ENCODE data around the gene STARD13. TPM values are rescaled to one million over a fixed set of nuclear protein-coding genes. Genes with fewer than 3 reads are reported as not detected.

STARD13 gene
- total and polyA plus RNA-seq, 4 experiments from 2014 or later = 0.36 to 0.44 TPM; not detected in 2

DNA sequence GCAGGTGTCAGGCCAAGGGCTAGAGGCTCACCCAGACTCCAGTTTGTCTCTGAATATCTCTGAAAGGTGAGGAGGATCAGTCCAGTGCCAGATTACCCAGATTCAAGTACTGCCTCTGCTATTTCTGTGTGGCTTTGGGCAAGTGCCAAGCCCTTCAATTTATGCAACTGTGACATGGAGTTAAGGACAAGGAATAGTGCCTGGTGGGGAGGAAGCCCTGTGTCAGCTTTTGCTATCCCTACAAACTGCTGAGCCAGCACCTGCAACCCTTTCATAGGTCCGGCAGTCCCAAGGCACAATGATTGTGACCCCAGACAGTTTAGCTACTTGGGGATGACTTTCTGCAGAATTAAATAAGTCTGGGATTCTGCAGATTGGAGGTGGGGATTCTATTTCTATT is 146.4 kb downstream of the STARD13 start:
- no peak for DNase-seq
- Histone ChIP-seq H3K27me3 (ENCODE audit: insufficient read depth, low read length) (no peaks in the 10 kb centered on the region), H3K4me1 (ENCODE audit: insufficient read depth, low read length) (no peaks in the 10 kb centered on the region), H3K36me3 (ENCODE audit: insufficient read depth, low read length) (no peaks in the 10 kb centered on the region), H3K4me3 (ENCODE audit: low read length in 2 of 2) (no peak overlapping the region), H3K9me3 (ENCODE audit: control insufficient read depth in 1 of 2, low read length in 2 of 2) (no peaks in the 10 kb centered on the region), H3K27ac (ENCODE audit: low read depth, low read length) (no peak overlapping the region)
- Mint-ChIP-seq H3K4me1 (no peaks in the 10 kb centered on the region), H3K27ac (no peak overlapping the region), H3K27me3 (peaks cover 1 to 9% of the 10 kb centered on the region in 2 donors), H3K36me3 (no peaks in the 10 kb centered on the region), H3K9me3 (peaks cover 0 to 4% (median 3%) of the 10 kb centered on the region in 8 donors), H3K4me3 (no peak overlapping the region)
- intact Hi-C loops (cut with micrococcal nuclease) = no loop called here
- ChIA-PET POLR2A (ENCODE audit: partially characterized antibody) (no interaction called here), CTCF (ENCODE audit: partially characterized antibody) (no interaction called here)

- DNase-seq = no peak
- Mint-ChIP-seq H3K27ac (no peak overlapping the region), H3K36me3 (no peaks in the 10 kb centered on the region), H3K4me1 (no peaks in the 10 kb centered on the region), H3K9me3 (peaks cover 0 to 4% (median 0%) of the 10 kb centered on the region in 8 donors), H3K4me3 (no peak overlapping the region), H3K27me3 (peaks cover 1 to 5% of the 10 kb centered on the region in 2 donors)
- Histone ChIP-seq H3K4me1 (ENCODE audit: insufficient read depth, low read length) (no peaks in the 10 kb centered on the region), H3K9me3 (ENCODE audit: control insufficient read depth in 1 of 2, low read length in 2 of 2) (no peaks in the 10 kb centered on the region), H3K4me3 (ENCODE audit: low read length in 2 of 2) (no peak overlapping the region), H3K36me3 (ENCODE audit: insufficient read depth, low read length) (no peaks in the 10 kb centered on the region), H3K27ac (ENCODE audit: low read depth, low read length) (no peak overlapping the region), H3K27me3 (ENCODE audit: insufficient read depth, low read length) (no peaks in the 10 kb centered on the region)
- POLR2A ChIA-PET (ENCODE audit: partially characterized antibody) = no interaction called here
- intact Hi-C loops (cut with micrococcal nuclease) = no loop called here
- CTCF ChIA-PET (ENCODE audit: partially characterized antibody) = no interaction called here
These were observed 147.1 kb downstream of the STARD13 start for GRCh38 chr13:33138441-33138840.

DNA sequence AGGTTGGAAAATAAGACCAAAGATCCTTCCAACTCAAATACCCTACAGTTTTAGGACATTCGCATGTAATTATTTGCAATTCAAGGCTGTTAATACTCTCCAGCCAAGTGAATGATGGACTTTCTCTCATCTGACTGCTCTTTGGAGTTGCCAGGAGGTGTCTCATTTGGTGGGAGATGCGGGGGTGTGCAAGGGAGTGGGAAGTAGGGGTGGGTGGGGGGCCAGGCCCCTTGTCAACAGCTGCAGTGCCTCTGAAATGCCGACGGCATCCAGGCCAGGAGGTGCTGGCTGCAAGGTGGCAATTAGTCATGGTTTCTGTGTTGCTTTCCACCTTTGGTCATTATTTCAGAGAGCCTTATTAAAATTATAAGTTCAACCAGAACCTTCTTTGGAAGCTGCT is 147.8 kb downstream of the STARD13 start:
- peaks cover 3% of the 10 kb centered on the region in 2 donors for H3K27me3 Mint-ChIP-seq
- Histone ChIP-seq H3K27me3 (ENCODE audit: insufficient read depth, low read length) (no peaks in the 10 kb centered on the region), H3K4me3 (ENCODE audit: low read length in 2 of 2) (no peak overlapping the region), H3K27ac (ENCODE audit: low read depth, low read length) (no peak overlapping the region), H3K9me3 (ENCODE audit: control insufficient read depth in 1 of 2, low read length in 2 of 2) (no peaks in the 10 kb centered on the region), H3K4me1 (ENCODE audit: insufficient read depth, low read length) (no peaks in the 10 kb centered on the region), H3K36me3 (ENCODE audit: insufficient read depth, low read length) (no peaks in the 10 kb centered on the region)
- CTCF ChIA-PET (ENCODE audit: partially characterized antibody) = no interaction called here
- POLR2A ChIA-PET (ENCODE audit: partially characterized antibody) = no interaction called here
- no peak overlapping the region for H3K27ac Mint-ChIP-seq
- peaks cover 0 to 4% (median 0%) of the 10 kb centered on the region in 8 donors for H3K9me3 Mint-ChIP-seq
- DNase-seq = no peak
- no peaks in the 10 kb centered on the region for H3K4me1 Mint-ChIP-seq
- no peak overlapping the region for H3K4me3 Mint-ChIP-seq
- H3K36me3 Mint-ChIP-seq = no peaks in the 10 kb centered on the region
- intact Hi-C loops (cut with micrococcal nuclease) = no loop called here

DNA sequence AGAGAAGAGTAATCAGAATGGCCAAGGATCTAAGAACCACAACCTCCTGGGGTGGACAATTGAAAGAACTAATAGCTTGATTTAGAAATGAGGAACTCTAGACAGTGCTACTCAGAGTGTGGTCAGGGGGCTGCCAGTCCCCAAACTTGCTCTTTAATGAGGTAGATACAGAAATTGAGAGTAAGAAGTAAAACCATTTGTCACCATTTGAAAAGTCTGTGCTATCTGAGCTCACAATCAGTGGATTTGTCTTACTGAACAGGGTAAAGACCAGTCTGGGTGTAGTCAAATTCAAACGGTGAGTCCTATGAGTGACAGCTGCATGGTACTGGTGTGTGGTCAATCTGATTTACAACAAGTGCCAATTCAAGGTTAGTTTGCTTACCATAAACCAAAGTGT is 150.5 kb downstream of the STARD13 start:
- Histone ChIP-seq H3K27me3 (ENCODE audit: insufficient read depth, low read length) (no peaks in the 10 kb centered on the region), H3K9me3 (ENCODE audit: control insufficient read depth in 1 of 2, low read length in 2 of 2) (no peaks in the 10 kb centered on the region), H3K4me1 (ENCODE audit: insufficient read depth, low read length) (no peaks in the 10 kb centered on the region), H3K36me3 (ENCODE audit: insufficient read depth, low read length) (no peaks in the 10 kb centered on the region), H3K27ac (ENCODE audit: low read depth, low read length) (no peak overlapping the region), H3K4me3 (ENCODE audit: low read length in 2 of 2) (no peak overlapping the region)
- Mint-ChIP-seq H3K4me1 (no peaks in the 10 kb centered on the region), H3K36me3 (no peaks in the 10 kb centered on the region), H3K4me3 (no peak overlapping the region), H3K9me3 (peaks cover 0 to 4% (median 0%) of the 10 kb centered on the region in 8 donors), H3K27me3 (peaks cover 0 to 3% of the 10 kb centered on the region in 2 donors), H3K27ac (no peak overlapping the region)
- intact Hi-C loops (cut with micrococcal nuclease) = no loop called here
- POLR2A ChIA-PET (ENCODE audit: partially characterized antibody) = no interaction called here
- CTCF ChIA-PET (ENCODE audit: partially characterized antibody) = no interaction called here
- no peak for DNase-seq

- Histone ChIP-seq H3K27me3 (ENCODE audit: insufficient read depth, low read length) (no peaks in the 10 kb centered on the region), H3K4me3 (ENCODE audit: low read length in 2 of 2) (no peak overlapping the region), H3K36me3 (ENCODE audit: insufficient read depth, low read length) (no peaks in the 10 kb centered on the region), H3K9me3 (ENCODE audit: control insufficient read depth in 1 of 2, low read length in 2 of 2) (no peaks in the 10 kb centered on the region), H3K27ac (ENCODE audit: low read depth, low read length) (no peak overlapping the region), H3K4me1 (ENCODE audit: insufficient read depth, low read length) (no peaks in the 10 kb centered on the region)
- Mint-ChIP-seq H3K4me1 (no peaks in the 10 kb centered on the region), H3K27me3 (peaks cover 0 to 3% of the 10 kb centered on the region in 2 donors), H3K27ac (no peak overlapping the region), H3K9me3 (peaks cover 0 to 4% (median 0%) of the 10 kb centered on the region in 8 donors), H3K36me3 (no peaks in the 10 kb centered on the region), H3K4me3 (no peak overlapping the region)
- ChIA-PET POLR2A (ENCODE audit: partially characterized antibody) (no interaction called here), CTCF (ENCODE audit: partially characterized antibody) (no interaction called here)
- no peak for DNase-seq
- intact Hi-C loops (cut with micrococcal nuclease) = no loop called here
These were observed 151.3 kb downstream of the STARD13 start for GRCh38 chr13:33134213-33134612.

- no peaks in the 10 kb centered on the region for H3K4me1 ChIP-seq (ENCODE audit: insufficient read depth, low read length)
- Mint-ChIP-seq H3K4me3 (no peak overlapping the region), H3K27me3 (peaks cover 0 to 3% of the 10 kb centered on the region in 2 donors), H3K36me3 (no peaks in the 10 kb centered on the region), H3K27ac (no peak overlapping the region), H3K4me1 (no peaks in the 10 kb centered on the region), H3K9me3 (peaks cover 0 to 4% (median 0%) of the 10 kb centered on the region in 8 donors)
- ChIA-PET POLR2A (ENCODE audit: partially characterized antibody) (no interaction called here), CTCF (ENCODE audit: partially characterized antibody) (no interaction called here)
- no peak for DNase-seq
- no peak overlapping the region for H3K4me3 ChIP-seq (ENCODE audit: low read length in 2 of 2)
- H3K27ac ChIP-seq (ENCODE audit: low read depth, low read length) = no peak overlapping the region
- H3K36me3 ChIP-seq (ENCODE audit: insufficient read depth, low read length) = no peaks in the 10 kb centered on the region
- H3K27me3 ChIP-seq (ENCODE audit: insufficient read depth, low read length) = no peaks in the 10 kb centered on the region
- H3K9me3 ChIP-seq (ENCODE audit: control insufficient read depth in 1 of 2, low read length in 2 of 2) = no peaks in the 10 kb centered on the region
- intact Hi-C loops (cut with micrococcal nuclease) = no loop called here
These were observed 152.7 kb downstream of the STARD13 start for GRCh38 chr13:33132644-33133440.

- H3K36me3 ChIP-seq (ENCODE audit: insufficient read depth, low read length) = no peaks in the 10 kb centered on the region
- H3K27me3 Mint-ChIP-seq = peaks cover 0 to 2% of the 10 kb centered on the region in 2 donors
- H3K36me3 Mint-ChIP-seq = no peaks in the 10 kb centered on the region
- intact Hi-C loops (cut with micrococcal nuclease) = no loop called here
- no peak overlapping the region for H3K27ac Mint-ChIP-seq
- H3K4me3 Mint-ChIP-seq = no peak overlapping the region
- H3K4me1 ChIP-seq (ENCODE audit: insufficient read depth, low read length) = no peaks in the 10 kb centered on the region
- H3K27me3 ChIP-seq (ENCODE audit: insufficient read depth, low read length) = no peaks in the 10 kb centered on the region
- peaks cover 0 to 2% (median 0%) of the 10 kb centered on the region in 8 donors for H3K9me3 Mint-ChIP-seq
- H3K4me1 Mint-ChIP-seq = no peaks in the 10 kb centered on the region
- no peak overlapping the region for H3K27ac ChIP-seq (ENCODE audit: low read depth, low read length)
- DNase-seq = no peak
- no peak overlapping the region for H3K4me3 ChIP-seq (ENCODE audit: low read length in 2 of 2)
- CTCF ChIA-PET (ENCODE audit: partially characterized antibody) = no interaction called here
- H3K9me3 ChIP-seq (ENCODE audit: control insufficient read depth in 1 of 2, low read length in 2 of 2) = no peaks in the 10 kb centered on the region
- POLR2A ChIA-PET (ENCODE audit: partially characterized antibody) = no interaction called here
These were observed 155.7 kb downstream of the STARD13 start for GRCh38 chr13:33129886-33130285.
